ENCODE data around the gene PEX26.

Gene PEX26

GRCh38 chr22:18133452-18133851 lies 55.7 kb downstream of the PEX26 start:
- TF ChIP-seq GATA2 (IDR thresholded peaks at IDR 0.05; ENCODE audit: low read depth, low read length) (no peak), GATA3 (IDR thresholded peaks at IDR 0.05; ENCODE audit: low read depth, low read length) (no peak)

- no peak for TF ChIP-seq GATA3 (IDR thresholded peaks at IDR 0.05; ENCODE audit: low read depth, low read length)
- no peak for TF ChIP-seq GATA2 (IDR thresholded peaks at IDR 0.05; ENCODE audit: low read depth, low read length)
Observed at GRCh38 chr22:18136563-18137320, 59.0 kb downstream of the PEX26 start.

GRCh38 chr22:18144105-18144504 lies 66.3 kb downstream of the PEX26 start:
- no peak for TF ChIP-seq GATA2 (IDR thresholded peaks at IDR 0.05; ENCODE audit: low read depth, low read length)
- no peak for TF ChIP-seq GATA3 (IDR thresholded peaks at IDR 0.05; ENCODE audit: low read depth, low read length)

GRCh38 chr22:18145676-18146388 lies 68.0 kb downstream of the PEX26 start:
- no peak for TF ChIP-seq GATA2 (IDR thresholded peaks at IDR 0.05; ENCODE audit: low read depth, low read length)

- no peak for TF ChIP-seq GATA2 (IDR thresholded peaks at IDR 0.05; ENCODE audit: low read depth, low read length)
- no peak for TF ChIP-seq GATA3 (IDR thresholded peaks at IDR 0.05; ENCODE audit: low read depth, low read length)
Observed at GRCh38 chr22:18146389-18146753, 68.6 kb downstream of the PEX26 start.

- TF ChIP-seq GATA3 (IDR thresholded peaks at IDR 0.05; ENCODE audit: low read depth, low read length) (no peak), GATA2 (IDR thresholded peaks at IDR 0.05; ENCODE audit: low read depth, low read length) (no peak)
Observed at GRCh38 chr22:18147791-18148190, 70.0 kb downstream of the PEX26 start.

GRCh38 chr22:18148293-18148965 lies 70.6 kb downstream of the PEX26 start:
- no peak for TF ChIP-seq GATA3 (IDR thresholded peaks at IDR 0.05; ENCODE audit: low read depth, low read length)
- no peak for TF ChIP-seq GATA2 (IDR thresholded peaks at IDR 0.05; ENCODE audit: low read depth, low read length)

- TF ChIP-seq GATA2 (IDR thresholded peaks at IDR 0.05; ENCODE audit: low read depth, low read length) (no peak), GATA3 (IDR thresholded peaks at IDR 0.05; ENCODE audit: low read depth, low read length) (no peak)
Observed at GRCh38 chr22:18152519-18152918, 74.7 kb downstream of the PEX26 start.

GRCh38 chr22:18154821-18155390 lies 77.1 kb downstream of the PEX26 start:
- no peak for TF ChIP-seq GATA3 (IDR thresholded peaks at IDR 0.05; ENCODE audit: low read depth, low read length)
- TF ChIP-seq GATA2 (IDR thresholded peaks at IDR 0.05; ENCODE audit: low read depth, low read length): no peak

Data from SH-SY5Y (cell line).